Kidney glomerular epithelial cell (primary cell): ENCODE data around the gene SOX8.
"Not testable (repeated sequence)": the region's sequence is repeated elsewhere in the genome, so short reads cannot be mapped to it uniquely, and the experiment has no call there.

ENCODE experiments used
- DNase-seq: peaks from one replicate; lab custom pipeline; 2025; lab: John Stamatoyannopoulos, UW

SOX8 gene

GRCh38 chr16:981695-982144, at the start of gene SOX8:
TSS of gene SOX8 (plus strand) at chr16:981770. CDS start at chr16:981923, 153 bp downstream.
- DNase-seq = no peak

DNA sequence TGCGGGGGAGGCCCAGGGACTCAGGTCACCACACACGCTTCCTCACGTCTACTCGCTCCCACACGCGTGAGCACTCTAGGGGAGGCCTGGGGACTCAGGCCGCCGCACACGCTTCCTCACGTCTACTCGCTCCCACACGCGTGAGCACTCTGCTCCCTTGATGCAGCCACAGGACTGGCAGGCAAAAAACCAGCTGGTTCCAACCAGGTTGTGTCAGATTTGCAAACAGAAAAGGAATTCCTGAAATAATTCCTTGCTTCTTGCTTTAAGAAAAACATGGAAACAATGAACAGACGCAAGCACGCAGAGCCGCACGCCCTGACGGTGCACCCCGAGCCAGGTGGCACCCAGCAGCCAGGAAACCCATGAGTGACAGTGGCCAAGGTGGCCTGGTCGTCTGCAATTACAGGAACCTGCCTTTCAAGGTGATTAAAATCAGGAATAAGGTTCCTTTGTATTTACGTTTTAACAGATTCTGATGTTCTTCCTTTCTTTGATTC, 48.7 kb upstream of the SOX8 start:
- no peak for DNase-seq

DNA sequence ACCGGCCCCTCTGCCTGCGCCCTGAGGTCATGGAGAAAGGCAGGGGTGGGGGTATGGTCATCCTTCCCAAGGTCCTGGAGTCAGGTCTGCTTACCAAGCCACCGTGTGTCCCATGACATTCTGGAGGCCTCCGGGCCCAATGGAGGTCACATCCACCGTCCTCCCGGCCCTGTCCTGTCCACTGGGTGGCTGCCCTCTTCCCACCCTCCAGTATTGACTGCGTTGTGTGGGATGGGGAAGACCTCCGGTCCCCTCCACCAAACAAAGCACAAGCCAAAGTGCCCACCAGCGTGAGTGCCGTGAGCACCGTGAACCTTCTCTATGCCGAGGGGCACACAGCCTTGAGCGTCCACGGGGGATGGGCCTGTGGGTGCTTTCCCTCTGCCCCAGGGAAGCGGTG, 48.0 kb upstream of the SOX8 start:
- DNase-seq = no peak

DNA sequence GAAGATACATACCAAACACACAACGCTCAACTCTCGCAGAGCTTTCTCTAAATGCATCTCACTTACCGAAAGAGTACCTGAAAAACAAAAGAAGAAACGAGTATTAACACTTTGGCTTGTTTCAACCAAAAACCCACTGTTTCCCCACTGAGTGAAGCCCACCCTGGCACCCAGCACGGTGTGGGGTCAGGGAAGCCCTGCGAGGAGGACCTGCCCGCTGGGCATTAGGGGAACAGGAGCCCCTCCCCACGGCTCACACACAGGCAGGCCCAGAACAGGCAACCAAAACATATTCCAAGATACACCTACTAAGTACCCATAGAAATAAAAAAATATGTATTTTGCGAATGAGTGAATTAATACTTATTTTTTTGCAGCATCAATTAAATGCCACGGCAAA, 47.4 kb upstream of the SOX8 start:
- DNase-seq = no peak

DNA sequence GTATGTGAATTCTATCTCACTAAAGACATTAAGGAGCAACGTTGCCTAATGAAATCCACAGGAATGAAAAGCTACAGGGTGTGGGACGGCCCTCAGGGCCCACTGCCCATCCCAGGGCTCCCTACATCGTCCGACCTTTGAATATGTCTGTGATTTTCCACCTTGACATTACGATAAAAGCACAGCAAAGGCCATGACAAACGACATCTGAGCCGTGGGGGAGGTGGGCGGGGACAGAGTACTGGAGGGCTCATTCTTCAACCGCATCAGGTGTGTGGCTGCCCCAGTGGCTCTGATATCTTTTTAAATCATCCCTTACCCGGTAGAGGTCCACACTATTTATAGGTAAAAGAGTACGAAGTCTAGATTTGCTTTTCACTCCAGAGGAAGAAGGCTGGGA, 45.9 kb upstream of the SOX8 start:
- no peak for DNase-seq

- DNase-seq = no peak
Observed at GRCh38 chr16:937311-937710, 44.3 kb upstream of the SOX8 start.

DNA sequence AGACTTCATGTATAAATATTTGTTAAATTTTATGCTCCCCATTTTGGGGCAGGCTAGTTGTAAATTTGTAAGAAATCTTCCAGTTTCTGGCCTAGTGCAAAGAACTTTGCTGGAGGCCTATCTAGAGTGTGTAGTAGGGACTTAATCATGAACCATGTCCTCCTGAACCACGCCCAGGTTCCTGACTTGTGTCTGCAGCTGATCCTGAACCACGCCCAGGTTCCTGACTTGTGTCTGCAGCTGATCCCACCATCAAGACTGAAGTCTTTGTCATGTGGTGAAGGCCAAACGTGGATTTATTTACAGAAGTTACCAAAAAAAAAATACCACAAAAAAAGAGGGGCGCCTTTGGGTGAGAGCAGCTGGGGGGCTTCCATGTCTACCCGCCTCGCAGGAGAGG, 43.8 kb upstream of the SOX8 start:
- no peak for DNase-seq

GRCh38 chr16:938136-938535, 43.4 kb upstream of the SOX8 start:
- no peak for DNase-seq

GRCh38 chr16:938752-939151, 42.8 kb upstream of the SOX8 start:
- no peak for DNase-seq

DNA sequence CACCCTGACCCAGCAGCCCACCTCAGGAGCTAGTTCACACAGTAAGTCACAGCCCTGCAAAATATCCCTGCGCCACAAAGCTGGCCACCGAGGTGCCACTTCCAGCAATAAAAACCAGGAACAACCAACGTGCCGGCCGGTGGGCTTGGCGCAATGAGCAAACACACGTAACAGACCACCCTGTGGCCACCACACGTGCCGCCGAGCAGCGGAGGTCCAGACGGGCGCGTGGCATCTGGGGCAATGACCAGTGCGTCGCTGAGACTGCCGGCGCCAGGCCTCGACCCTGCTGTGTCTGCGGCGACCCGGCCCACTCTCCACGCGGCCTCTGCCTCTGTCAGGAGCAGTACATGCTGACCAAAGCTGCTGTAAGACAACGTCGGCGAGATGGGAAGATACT, 42.3 kb upstream of the SOX8 start:
- no peak for DNase-seq

DNA sequence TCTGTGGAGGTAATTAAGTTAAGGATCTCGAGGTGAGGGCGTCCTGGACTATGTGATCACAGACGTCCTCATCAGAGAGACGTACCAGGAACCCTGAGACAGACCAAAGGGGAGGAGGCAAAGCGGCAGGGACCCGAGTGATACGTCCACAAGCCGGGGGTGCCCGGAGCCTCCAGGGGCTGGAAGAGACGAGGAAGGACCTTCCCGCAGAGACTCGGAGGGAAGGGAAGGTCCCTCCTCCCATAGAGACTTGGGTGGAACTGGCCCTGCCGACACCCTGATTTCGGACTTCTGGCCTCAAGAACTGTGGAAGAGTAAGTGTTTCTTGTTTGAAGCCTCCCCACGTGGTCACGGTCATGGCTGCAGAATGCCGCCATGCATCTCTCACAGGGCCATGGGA, 41.6 kb upstream of the SOX8 start:
- DNase-seq = no peak

- DNase-seq = no peak
Observed at GRCh38 chr16:942436-943060, 39.0 kb upstream of the SOX8 start.

DNA sequence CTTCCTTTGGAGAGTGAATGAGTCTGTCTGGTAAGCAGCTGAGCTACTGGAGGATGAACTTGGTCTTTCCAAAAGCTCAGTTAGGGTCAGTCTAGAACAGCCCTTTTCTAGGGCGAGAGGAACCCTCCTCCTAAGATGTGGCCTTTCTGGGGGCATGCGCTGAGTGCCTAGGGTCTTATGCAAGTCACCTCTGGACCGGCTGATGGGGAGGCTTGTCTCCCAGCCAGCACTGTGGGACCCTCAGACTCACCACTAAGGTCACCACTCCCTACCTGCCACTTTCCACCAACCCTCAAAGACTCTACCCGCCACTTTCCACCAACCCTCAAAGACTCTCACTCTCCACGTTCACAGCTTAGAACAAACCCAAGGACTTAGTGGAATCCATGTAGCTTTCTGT, 37.6 kb upstream of the SOX8 start:
- DNase-seq = no peak

- DNase-seq = no peak
Observed at GRCh38 chr16:945271-946047, 36.1 kb upstream of the SOX8 start.

DNA sequence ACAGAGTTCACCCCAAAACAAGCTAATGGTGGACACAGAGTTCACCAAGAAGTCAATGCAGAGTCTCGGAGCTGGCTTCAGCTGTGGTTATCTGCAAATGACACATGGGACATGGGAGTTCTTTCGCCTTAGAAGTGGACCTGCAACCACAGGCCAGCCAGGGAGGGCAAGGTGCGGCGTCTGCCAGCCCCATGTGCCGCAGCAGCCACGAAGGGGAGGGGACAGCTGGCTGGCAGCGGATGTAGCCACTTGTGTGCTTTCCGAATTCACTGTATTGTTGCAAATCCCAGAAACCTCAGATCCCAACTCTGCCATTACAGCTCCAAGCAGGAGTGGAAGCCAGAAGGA, 35.5 kb upstream of the SOX8 start:
- DNase-seq = no peak

DNA sequence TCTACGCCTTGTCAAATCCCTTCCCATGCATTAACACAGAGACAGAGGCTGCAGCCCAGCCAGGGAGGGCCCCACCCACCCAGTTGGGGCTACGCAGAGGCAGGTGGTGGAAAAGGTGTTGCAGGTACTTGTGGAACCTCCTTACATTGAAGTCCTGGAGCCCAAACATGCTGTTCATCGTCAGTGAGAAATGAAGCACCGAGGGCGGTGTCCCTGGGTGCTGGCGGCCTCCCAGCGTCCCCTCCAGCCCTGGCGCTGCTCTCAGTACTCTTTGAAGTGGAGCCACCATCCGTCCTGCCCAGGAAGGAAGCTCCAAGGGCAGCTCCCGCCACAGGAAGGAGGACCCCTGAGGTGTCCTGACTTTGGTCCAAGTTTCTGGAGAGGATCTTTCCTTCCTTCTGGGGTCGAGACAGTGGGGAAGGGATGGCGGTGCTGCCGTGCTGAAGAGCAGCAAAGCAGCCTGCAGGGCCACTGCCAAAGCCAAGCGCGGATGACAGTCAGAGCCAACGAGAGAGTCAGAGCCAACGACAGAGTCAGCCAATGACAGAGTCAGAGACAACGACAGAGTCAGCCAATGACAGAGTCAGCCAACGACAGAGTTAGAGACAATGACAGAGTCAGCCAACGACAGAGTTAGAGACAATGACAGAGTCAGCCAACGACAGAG, 34.2 kb upstream of the SOX8 start:
- no peak for DNase-seq

- not testable (repeated sequence) for DNase-seq
Observed at GRCh38 chr16:947922-948303, 33.7 kb upstream of the SOX8 start.

DNA sequence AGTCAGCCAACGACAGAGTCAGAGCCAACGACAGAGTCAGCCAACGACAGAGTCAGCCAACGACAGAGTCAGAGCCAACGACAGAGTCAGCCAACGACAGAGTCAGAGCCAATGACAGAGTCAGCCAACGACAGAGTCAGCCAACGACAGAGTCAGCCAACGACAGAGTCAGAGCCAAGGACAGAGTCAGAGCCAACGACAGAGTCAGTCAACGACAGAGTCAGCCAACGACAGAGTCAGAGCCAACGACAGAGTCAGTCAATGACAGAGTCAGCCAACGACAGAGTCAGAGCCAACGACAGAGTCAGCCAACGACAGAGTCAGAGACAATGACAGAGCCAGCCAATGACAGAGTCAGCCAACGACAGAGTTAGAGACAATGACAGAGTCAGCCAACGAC, 32.8 kb upstream of the SOX8 start:
- DNase-seq = not testable (repeated sequence)

DNA sequence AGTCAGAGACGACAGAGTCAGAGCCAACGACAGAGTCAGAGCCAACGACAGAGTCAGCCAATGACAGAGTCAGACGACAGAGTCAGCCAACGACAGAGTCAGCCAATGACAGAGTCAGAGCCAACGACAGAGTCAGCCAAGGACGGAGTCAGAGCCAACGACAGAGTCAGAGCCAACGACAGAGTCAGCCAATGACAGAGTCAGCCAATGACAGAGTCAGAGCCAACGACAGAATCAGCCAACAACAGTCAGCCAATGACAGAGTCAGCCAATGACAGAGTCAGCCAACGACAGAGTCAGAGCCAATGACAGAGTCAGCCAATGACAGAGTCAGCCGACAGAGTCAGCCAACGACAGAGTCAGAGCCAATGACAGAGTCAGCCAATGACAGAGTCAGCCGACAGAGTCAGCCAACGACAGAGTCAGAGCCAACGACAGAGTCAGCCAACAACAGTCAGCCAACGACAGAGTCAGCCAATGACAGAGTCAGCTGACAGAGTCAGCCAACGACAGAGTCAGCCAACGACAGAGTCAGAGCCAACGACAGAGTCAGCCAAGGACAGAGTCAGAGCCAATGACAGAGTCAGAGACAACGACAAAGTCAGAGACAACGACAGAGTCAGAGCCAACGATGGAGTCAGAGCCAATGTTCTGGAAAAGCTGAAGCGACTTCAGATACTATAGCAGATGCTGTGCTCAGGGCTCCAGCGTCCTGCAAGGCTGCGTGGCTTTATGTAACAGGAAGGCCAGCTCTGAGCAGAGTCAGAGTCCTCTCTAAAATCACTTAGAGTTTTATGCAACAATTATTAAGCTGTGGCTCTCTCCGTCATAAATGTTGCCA, 30.6 kb upstream of the SOX8 start:
- DNase-seq = not testable (repeated sequence)

DNA sequence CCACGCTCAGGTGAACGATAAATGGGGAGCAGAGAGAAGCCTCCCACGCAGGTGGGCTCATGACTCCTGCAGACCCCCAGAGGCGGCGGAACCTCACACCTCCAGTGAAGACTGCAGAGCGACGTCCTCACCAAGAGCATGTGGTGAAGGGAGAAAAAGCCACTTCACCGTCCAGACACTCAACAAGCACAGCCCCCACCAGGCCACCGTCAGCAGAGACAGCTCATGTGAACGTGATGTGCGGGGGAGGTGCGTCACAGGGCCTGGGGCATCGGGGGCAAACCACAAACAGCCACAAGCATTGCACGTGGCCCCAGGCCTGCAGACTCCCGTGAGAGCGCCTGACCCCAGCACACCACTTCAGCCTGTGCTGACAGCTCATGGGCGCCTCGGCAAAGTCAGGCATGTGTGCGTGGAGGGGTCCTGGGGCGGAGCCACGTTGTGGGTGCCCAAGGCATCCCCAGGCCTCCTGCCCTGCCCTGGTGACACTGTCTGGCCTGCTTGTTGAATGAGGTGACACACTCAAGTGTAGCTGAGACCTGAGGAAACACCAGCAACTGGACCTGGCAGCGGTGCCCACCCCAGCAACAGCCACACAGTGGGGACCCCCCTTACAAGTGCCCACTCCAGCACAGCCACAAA, 29.8 kb upstream of the SOX8 start:
- no peak for DNase-seq

GRCh38 chr16:952321-952720, 29.2 kb upstream of the SOX8 start:
- no peak for DNase-seq

GRCh38 chr16:953818-954217, 27.8 kb upstream of the SOX8 start:
- DNase-seq = not testable (repeated sequence)
